ENCODE data around the gene PFDN1. TPM values are rescaled to one million over a fixed set of nuclear protein-coding genes. Genes with fewer than 3 reads are reported as not detected.

The PFDN1 gene
- total RNA-seq, 2 experiments from 2014 or later = 50.6 to 57.1 TPM

GRCh38 chr5:140342287-140342686, 39.4 kb upstream of the PFDN1 start:
- intact Hi-C loops (cut with micrococcal nuclease) = loop anchor here (1.0 kb wide), 2 partner anchors 39 to 91 kb away; partner anchors contain the start of gene PFDN1
- peak overlapping the region; percentile 95 for H3K27ac Mint-ChIP-seq

GRCh38 chr5:140341591-140341990, 38.7 kb upstream of the PFDN1 start:
- intact Hi-C loops (cut with micrococcal nuclease) = no loop called here

More at GRCh38 chr5:140342287-140342686, 39.4 kb upstream of the PFDN1 start:
- no peaks in the 10 kb centered on the region for H3K27me3 Mint-ChIP-seq (ENCODE audit: low read depth)
- H3K9me3 Mint-ChIP-seq = no peaks in the 10 kb centered on the region
- CTCF ChIA-PET = interaction anchor here (2.7 to 17.3 kb wide), 2 partner anchors 10 to 101 kb away, joined by 24 to 634 read pairs; no protein-coding TSS in a partner anchor
- peak; percentile 82 for DNase-seq
- H3K4me3 Mint-ChIP-seq = peak overlapping the region; percentile 83
- H3K36me3 Mint-ChIP-seq (ENCODE audit: low read depth) = peaks cover 26% of the 10 kb centered on the region
- peaks cover 49% of the 10 kb centered on the region for H3K4me1 Mint-ChIP-seq (ENCODE audit: low read depth)

GRCh38 chr5:140340605-140341121, 37.8 kb upstream of the PFDN1 start:
- peaks cover 26% of the 10 kb centered on the region for H3K36me3 Mint-ChIP-seq (ENCODE audit: low read depth)
- no peaks in the 10 kb centered on the region for H3K9me3 Mint-ChIP-seq
- H3K27me3 Mint-ChIP-seq (ENCODE audit: low read depth) = no peaks in the 10 kb centered on the region
- H3K27ac Mint-ChIP-seq = peak overlapping the region; percentile 47
- peak overlapping the region; percentile 19 for H3K4me3 Mint-ChIP-seq
- peaks cover 47% of the 10 kb centered on the region for H3K4me1 Mint-ChIP-seq (ENCODE audit: low read depth)
- intact Hi-C loops (cut with micrococcal nuclease) = no loop called here
- no peak for DNase-seq
- CTCF ChIA-PET = interaction anchor here (0.8 to 17.3 kb wide), 4 partner anchors 9 to 99 kb away, joined by 3 to 634 read pairs (median 4); no protein-coding TSS in a partner anchor

More at GRCh38 chr5:140341591-140341990, 38.7 kb upstream of the PFDN1 start:
- DNase-seq = no peak
- CTCF ChIA-PET = interaction anchor here (0.8 to 17.3 kb wide), 4 partner anchors 8 to 100 kb away, joined by 3 to 634 read pairs (median 15); no protein-coding TSS in a partner anchor
- Mint-ChIP-seq H3K27me3 (ENCODE audit: low read depth) (no peaks in the 10 kb centered on the region), H3K4me3 (peak overlapping the region; percentile 83), H3K9me3 (no peaks in the 10 kb centered on the region), H3K27ac (peak overlapping the region; percentile 95), H3K36me3 (ENCODE audit: low read depth) (peaks cover 26% of the 10 kb centered on the region), H3K4me1 (ENCODE audit: low read depth) (peaks cover 47% of the 10 kb centered on the region)

- H3K27me3 Mint-ChIP-seq (ENCODE audit: low read depth) = no peaks in the 10 kb centered on the region
- no peak overlapping the region for H3K4me3 Mint-ChIP-seq
- H3K4me1 Mint-ChIP-seq (ENCODE audit: low read depth) = peaks cover 39% of the 10 kb centered on the region
- intact Hi-C loops (cut with micrococcal nuclease) = no loop called here
- H3K36me3 Mint-ChIP-seq (ENCODE audit: low read depth) = peaks cover 26% of the 10 kb centered on the region
- no peaks in the 10 kb centered on the region for H3K9me3 Mint-ChIP-seq
- DNase-seq = no peak
- CTCF ChIA-PET = interaction anchor here (0.6 kb wide), 1 partner anchor 33 kb away, joined by 3 read pairs; no protein-coding TSS in a partner anchor
- H3K27ac Mint-ChIP-seq = no peak overlapping the region
Observed at GRCh38 chr5:140339636-140340035, 36.7 kb upstream of the PFDN1 start.

GRCh38 chr5:140338908-140339307, 36.0 kb upstream of the PFDN1 start:
- DNase-seq = no peak
- CTCF ChIA-PET = interaction anchor here (1.6 kb wide), 1 partner anchor 9 kb away, joined by 6 read pairs; no protein-coding TSS in a partner anchor
- H3K27ac Mint-ChIP-seq = no peak overlapping the region
- intact Hi-C loops (cut with micrococcal nuclease) = no loop called here
- H3K4me1 Mint-ChIP-seq (ENCODE audit: low read depth) = peaks cover 32% of the 10 kb centered on the region
- no peaks in the 10 kb centered on the region for H3K9me3 Mint-ChIP-seq
- no peaks in the 10 kb centered on the region for H3K27me3 Mint-ChIP-seq (ENCODE audit: low read depth)
- peaks cover 26% of the 10 kb centered on the region for H3K36me3 Mint-ChIP-seq (ENCODE audit: low read depth)
- H3K4me3 Mint-ChIP-seq = no peak overlapping the region

GRCh38 chr5:140338336-140338735, 35.4 kb upstream of the PFDN1 start:
- Mint-ChIP-seq H3K27me3 (ENCODE audit: low read depth) (no peaks in the 10 kb centered on the region), H3K36me3 (ENCODE audit: low read depth) (peaks cover 27% of the 10 kb centered on the region), H3K4me3 (no peak overlapping the region), H3K9me3 (no peaks in the 10 kb centered on the region), H3K4me1 (ENCODE audit: low read depth) (peaks cover 27% of the 10 kb centered on the region), H3K27ac (no peak overlapping the region)
- intact Hi-C loops (cut with micrococcal nuclease) = no loop called here
- CTCF ChIA-PET = interaction anchor here (1.0 to 2.6 kb wide), 4 partner anchors 10 to 25 kb away, joined by 3 to 9 read pairs (median 4); no protein-coding TSS in a partner anchor
- no peak for DNase-seq

GRCh38 chr5:140337880-140338279, 35.0 kb upstream of the PFDN1 start:
- no peak overlapping the region for H3K27ac Mint-ChIP-seq
- peaks cover 30% of the 10 kb centered on the region for H3K36me3 Mint-ChIP-seq (ENCODE audit: low read depth)

GRCh38 chr5:140336388-140336787, 33.5 kb upstream of the PFDN1 start:
- H3K27ac Mint-ChIP-seq = no peak overlapping the region
- CTCF ChIA-PET = interaction anchor here (0.9 to 2.6 kb wide), 6 partner anchors 10 to 204 kb away, joined by 3 to 10 read pairs (median 6); partner anchors contain the start of gene HBEGF

More at GRCh38 chr5:140337880-140338279, 35.0 kb upstream of the PFDN1 start:
- Mint-ChIP-seq H3K4me3 (no peak overlapping the region), H3K4me1 (ENCODE audit: low read depth) (peaks cover 22% of the 10 kb centered on the region), H3K27me3 (ENCODE audit: low read depth) (no peaks in the 10 kb centered on the region), H3K9me3 (no peaks in the 10 kb centered on the region)
- intact Hi-C loops (cut with micrococcal nuclease) = no loop called here
- DNase-seq = no peak
- CTCF ChIA-PET = interaction anchor here (0.5 to 2.6 kb wide), 5 partner anchors 10 to 26 kb away, joined by 3 to 9 read pairs (median 5); no protein-coding TSS in a partner anchor

GRCh38 chr5:140331638-140332037, 28.7 kb upstream of the PFDN1 start:
- H3K4me1 Mint-ChIP-seq (ENCODE audit: low read depth) = no peaks in the 10 kb centered on the region
- intact Hi-C loops (cut with micrococcal nuclease) = no loop called here
- H3K27me3 Mint-ChIP-seq (ENCODE audit: low read depth) = no peaks in the 10 kb centered on the region
- CTCF ChIA-PET = no interaction called here
- DNase-seq = no peak
- no peak overlapping the region for H3K4me3 Mint-ChIP-seq
- peaks cover 15% of the 10 kb centered on the region for H3K36me3 Mint-ChIP-seq (ENCODE audit: low read depth)
- H3K9me3 Mint-ChIP-seq = no peaks in the 10 kb centered on the region
- no peak overlapping the region for H3K27ac Mint-ChIP-seq

More at GRCh38 chr5:140336388-140336787, 33.5 kb upstream of the PFDN1 start:
- H3K27me3 Mint-ChIP-seq (ENCODE audit: low read depth) = no peaks in the 10 kb centered on the region
- no peak overlapping the region for H3K4me3 Mint-ChIP-seq
- intact Hi-C loops (cut with micrococcal nuclease) = no loop called here
- H3K4me1 Mint-ChIP-seq (ENCODE audit: low read depth) = peaks cover 10% of the 10 kb centered on the region
- H3K36me3 Mint-ChIP-seq (ENCODE audit: low read depth) = peaks cover 22% of the 10 kb centered on the region
- DNase-seq = no peak
- no peaks in the 10 kb centered on the region for H3K9me3 Mint-ChIP-seq

GRCh38 chr5:140329739-140330481, 27.0 kb upstream of the PFDN1 start:
- DNase-seq = no peak
- H3K27ac Mint-ChIP-seq = no peak overlapping the region
- no peak overlapping the region for H3K4me3 Mint-ChIP-seq
- no peaks in the 10 kb centered on the region for H3K9me3 Mint-ChIP-seq
- no peaks in the 10 kb centered on the region for H3K27me3 Mint-ChIP-seq (ENCODE audit: low read depth)
- peaks cover 1% of the 10 kb centered on the region for H3K4me1 Mint-ChIP-seq (ENCODE audit: low read depth)
- intact Hi-C loops (cut with micrococcal nuclease) = no loop called here
- CTCF ChIA-PET = no interaction called here
- peaks cover 13% of the 10 kb centered on the region for H3K36me3 Mint-ChIP-seq (ENCODE audit: low read depth)

GRCh38 chr5:140328036-140328764, 25.3 kb upstream of the PFDN1 start:
- Mint-ChIP-seq H3K36me3 (ENCODE audit: low read depth) (peaks cover 4% of the 10 kb centered on the region), H3K4me1 (ENCODE audit: low read depth) (peaks cover 7% of the 10 kb centered on the region), H3K4me3 (no peak overlapping the region), H3K27me3 (ENCODE audit: low read depth) (no peaks in the 10 kb centered on the region), H3K9me3 (no peaks in the 10 kb centered on the region), H3K27ac (no peak overlapping the region)
- CTCF ChIA-PET = interaction anchor here (0.6 to 0.9 kb wide), 3 partner anchors 12 to 541 kb away, joined by 3 to 4 read pairs (median 4); no protein-coding TSS in a partner anchor
- intact Hi-C loops (cut with micrococcal nuclease) = no loop called here
- DNase-seq = no peak

GRCh38 chr5:140327589-140327988, 24.7 kb upstream of the PFDN1 start:
- Mint-ChIP-seq H3K27me3 (ENCODE audit: low read depth) (no peaks in the 10 kb centered on the region), H3K9me3 (no peaks in the 10 kb centered on the region), H3K4me1 (ENCODE audit: low read depth) (peaks cover 7% of the 10 kb centered on the region), H3K4me3 (no peak overlapping the region), H3K27ac (no peak overlapping the region), H3K36me3 (ENCODE audit: low read depth) (peaks cover under 1% of the 10 kb centered on the region)
- intact Hi-C loops (cut with micrococcal nuclease) = no loop called here
- no peak for DNase-seq
- CTCF ChIA-PET = interaction anchor here (0.6 to 0.9 kb wide), 3 partner anchors 13 to 541 kb away, joined by 3 to 4 read pairs (median 4); no protein-coding TSS in a partner anchor
